ENCODE data around the gene LNX1. TPM values are rescaled to one million over a fixed set of nuclear protein-coding genes. Genes with fewer than 3 reads are reported as not detected.
"Not testable (repeated sequence)": the region's sequence is repeated elsewhere in the genome, so short reads cannot be mapped to it uniquely, and the experiment has no call there.

The LNX1 gene
- total RNA-seq, 1 experiment from 2014 or later = 3.3 TPM

- TF ChIP-seq CEBPB (IDR thresholded peaks at IDR 0.05; ENCODE audit: low read depth) = no peak
- no peak for TF ChIP-seq YY1 (IDR thresholded peaks at IDR 0.05; ENCODE audit: extremely low read depth, insufficient replicate concordance, low read depth, low read length)
Observed at GRCh38 chr4:53419208-53419607, 172.1 kb downstream of the LNX1 start (continued).

GRCh38 chr4:53409479-53409878 lies 181.8 kb downstream of the LNX1 start:
- RAD21 ChIA-PET (ENCODE audit: low non-redundant PET in 1 of 2, low total read pairs in 2 of 2, uncharacterized antibody in 2 of 2, unreplicated experiment in 2 of 2) = not testable (repeated sequence)

More at GRCh38 chr4:53409479-53409878, 181.8 kb downstream of the LNX1 start:
- intact Hi-C loops (cut with micrococcal nuclease); H3K4me3 ChIP-seq (replicated peaks in 1 of 2; ENCODE audit: low read depth in 1 of 2, low read length in 2 of 2); H4K20me1 ChIP-seq (ENCODE audit: insufficient read depth); ATAC-seq; H2AFZ ChIP-seq (ENCODE audit: low read depth, low read length, poor library complexity, severe bottlenecking); H3K27me3 ChIP-seq (ENCODE audit: insufficient read depth, low read length); DNase-seq (ENCODE audit: low read depth, low spot score); POLR2A ChIA-PET; H3K9me3 ChIP-seq (ENCODE audit: control insufficient read depth in 1 of 2, insufficient read depth in 1 of 2, low read depth in 1 of 2, low read length in 2 of 2); H3K4me1 ChIP-seq (ENCODE audit: control insufficient read depth in 1 of 2, insufficient read depth in 2 of 2, low read length in 2 of 2); H3K9me2 ChIP-seq (ENCODE audit: insufficient read depth); H3K36me3 ChIP-seq (ENCODE audit: control insufficient read depth in 1 of 2, insufficient read depth in 2 of 2, low read length in 2 of 2); CTCF ChIA-PET; H3K27ac ChIP-seq (ENCODE audit: low read depth, low read length); H3K9ac ChIP-seq (ENCODE audit: low read length); BruUV-seq (replicated peaks); H3K4me2 ChIP-seq (ENCODE audit: low read length): not testable (repeated sequence)
- H3K79me2 ChIP-seq (ENCODE audit: insufficient read depth, low read length) = peaks cover 45% of the 10 kb centered on the region

Other genes with a start within 250 kb of the LNX1 start
- 13.6 TPM for gene SCFD2, start 225.4 kb downstream of the LNX1 start, total RNA-seq (2021; ENCODE audit: unreplicated experiment)
- gene FIP1L1, start 213.8 kb downstream of the LNX1 start, total RNA-seq (2021; ENCODE audit: unreplicated experiment) = 63.6 TPM

Data from HCT116 (cell line).